Right lobe of liver (tissue), 6 donors: ENCODE data around the gene VAV3. TPM values are rescaled to one million over a fixed set of nuclear protein-coding genes. Genes with fewer than 3 reads are reported as not detected.

ENCODE experiments used
- ATAC-seq, 4 donors: fragments of 200-7000 bp; cut with Tn5 transposase; one replicate each; pipeline ENCODE4 v1.9.1; 2020; ENCODE audit warnings: mild to moderate bottlenecking in 4 of 4, moderate library complexity in 4 of 4
- DNase-seq, 3 donors: peaks; one replicate each; pipeline ENCODE4 v3.0.0-alpha.2; 2020
- H3K27ac ChIP-seq, 3 donors: fragments of 200-600 bp; one replicate each; pipeline ENCODE4 v1.8.0; 2022
- H3K27me3 ChIP-seq, 2 donors: fragments of 200-600 bp; one replicate each; pipeline ENCODE4 v1.8.0; 2022
- H3K36me3 ChIP-seq, 4 donors: fragments of 200-600 bp; sonication (generic) in 1 of 4; one replicate each; pipeline versions ENCODE4 v1.5.1 to v1.8.0; 2017 to 2022; ENCODE audit warnings: control low read depth in 1 of 4
- H3K4me1 ChIP-seq, 4 donors: fragments of 200-600 bp; sonication (generic) in 1 of 4; one replicate each; pipeline versions ENCODE4 v1.5.1 to v1.8.0; 2017 to 2022; ENCODE audit warnings: control low read depth in 1 of 4
- H3K4me3 ChIP-seq, 3 donors: fragments of 200-600 bp; one replicate each; pipeline ENCODE4 v1.8.0; 2022
- H3K9me3 ChIP-seq, 4 donors: fragments of 200-600 bp; sonication (generic) in 1 of 4; one replicate each; pipeline versions ENCODE4 v1.5.1 to v1.8.0; 2017 to 2022; ENCODE audit warnings: control low read depth in 1 of 4
- CTCF ChIP-seq, 4 donors: fragments of 200-600 bp in 3 of 4; fragments of 450-650 bp in 1 of 4; IDR thresholded peaks; one replicate each; pipeline versions ENCODE4 v1.5.1 to v1.8.0; 2016 to 2022; ENCODE audit warnings: antibody characterized with exemption in 4 of 4, mild to moderate bottlenecking in 2 of 4
- POLR2A ChIP-seq: fragments of 450-650 bp; IDR thresholded peaks from one replicate; pipeline ENCODE4 v1.6.1; 2017; ENCODE audit warnings: antibody characterized with exemption, mild to moderate bottlenecking
- WGBS: methylation state at CpG from one replicate; pipeline ENCODE4 v1.1.6; 2018; ENCODE audit warnings: low coverage, low lambda C conversion rate; ENCODE audit not compliant: insufficient coverage; ENCODE audit errors: missing lambda C conversion rate; 5-methylcytosine and 5-hydroxymethylcytosine counted together
- intact Hi-C, 2 donors: fragments of 100-400 bp; cut with DNase I; formaldehyde crosslinking; loops; one replicate each; pipeline versions ENCODE4 v1.11.2 to v1.14.1; 2022
- total RNA-seq, 6 experiments: library from RNA; depleted of rRNA in 2 of 6; stranded (reverse); fragments of >200 nt in 2 of 6; fragmentation: NEBNext Ultra II Directional in 3 of 6; extraction: Animal tissue kit (Norgen Biotek cat#: 25700) in 3 of 6; gene quantifications; one replicate each; pipeline versions ENCODE4 v1.1.0 to v1.2.4, GENCODE V29; 2016 to 2023
- donor health status: DM: no; HTN: yes; CAD: no.
- donor health status: DM: no; HTN: no; CAD: no.
- donor health status: DM: no; HTN: no; CAD: no.
- donor health status: DM: no; HTN: yes; CAD: no.
- donor health status: DM: no; HTN: yes; CAD: no.

The VAV3 gene
- total RNA-seq, 6 experiments from 2014 or later = 0.77 to 3.6 (median 1.5) TPM

DNA sequence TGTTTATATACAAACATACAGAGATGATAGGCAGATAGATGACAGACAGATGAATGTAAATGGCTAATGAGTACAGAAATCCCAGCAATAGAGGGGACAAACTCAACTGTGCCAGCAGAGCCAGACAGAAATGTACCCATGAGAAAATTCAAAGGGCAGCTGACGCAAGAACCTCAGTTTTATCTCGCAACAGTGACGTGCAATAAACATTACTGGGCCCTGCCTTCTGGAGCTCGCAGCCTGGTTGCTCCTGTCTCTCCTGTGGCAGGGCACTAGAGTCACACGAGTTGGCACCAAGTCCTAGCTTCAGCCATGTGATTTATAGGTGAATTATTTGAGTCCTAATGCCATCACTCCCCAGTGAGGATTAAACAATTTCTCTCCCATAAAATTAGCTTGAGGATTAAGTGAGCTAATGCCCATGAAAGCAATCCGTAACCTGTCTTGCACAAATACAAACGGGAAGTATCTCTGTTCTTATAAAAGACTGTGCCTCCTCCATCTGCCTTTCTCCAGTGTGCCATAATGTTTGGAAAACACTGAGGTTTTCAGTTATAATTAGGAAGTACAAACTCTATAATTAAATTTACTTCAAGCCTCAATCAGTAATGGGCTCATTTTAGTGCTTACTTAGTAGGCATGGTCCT lies 50.7 kb downstream of the VAV3 start:
- Histone ChIP-seq H3K9me3 (no peaks in the 10 kb centered on the region), H3K27ac (no peak overlapping the region), H3K36me3 (no peaks in the 10 kb centered on the region), H3K27me3 (no peaks in the 10 kb centered on the region), H3K4me3 (no peak overlapping the region), H3K4me1 (no peaks in the 10 kb centered on the region)
- ATAC-seq (no peak), DNase-seq (no peak)
- 68% methylated on average over 5 of the region's 7 CpGs for WGBS
- TF ChIP-seq CTCF (IDR thresholded peaks at IDR 0.05) (no peak), POLR2A (no peak)
- intact Hi-C loops = no loop called here

DNA sequence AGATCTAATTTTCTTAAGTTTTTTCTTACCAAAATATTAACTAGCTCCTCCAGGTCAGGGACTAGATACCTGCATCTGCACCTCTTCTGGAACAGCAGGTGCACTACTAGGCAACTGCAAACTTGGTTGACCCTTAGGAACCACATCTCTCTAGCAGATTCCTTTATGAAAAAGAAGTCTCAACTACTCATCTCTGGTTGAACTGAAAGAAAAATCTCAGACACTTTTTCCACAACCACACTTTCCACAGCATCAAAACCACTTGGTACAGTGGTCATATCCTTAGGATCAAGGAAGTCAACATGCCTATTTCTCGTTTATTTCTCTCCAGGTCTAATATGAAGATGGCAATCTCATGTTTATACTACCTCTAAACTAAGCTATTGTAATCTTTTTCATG lies 52.3 kb downstream of the VAV3 start:
- TF ChIP-seq POLR2A = no peak
- TF ChIP-seq CTCF (IDR thresholded peaks at IDR 0.05) = no peak
- intact Hi-C loops = no loop called here
- no peaks in the 10 kb centered on the region for H3K36me3 ChIP-seq
- H3K4me1 ChIP-seq = no peaks in the 10 kb centered on the region
- ATAC-seq = no peak
- H3K9me3 ChIP-seq = no peaks in the 10 kb centered on the region
- no peaks in the 10 kb centered on the region for H3K27me3 ChIP-seq
- WGBS = 27% methylated on average over 1 of the region's 1 CpG
- H3K27ac ChIP-seq = no peak overlapping the region
- no peak overlapping the region for H3K4me3 ChIP-seq
- no peak for DNase-seq

DNA sequence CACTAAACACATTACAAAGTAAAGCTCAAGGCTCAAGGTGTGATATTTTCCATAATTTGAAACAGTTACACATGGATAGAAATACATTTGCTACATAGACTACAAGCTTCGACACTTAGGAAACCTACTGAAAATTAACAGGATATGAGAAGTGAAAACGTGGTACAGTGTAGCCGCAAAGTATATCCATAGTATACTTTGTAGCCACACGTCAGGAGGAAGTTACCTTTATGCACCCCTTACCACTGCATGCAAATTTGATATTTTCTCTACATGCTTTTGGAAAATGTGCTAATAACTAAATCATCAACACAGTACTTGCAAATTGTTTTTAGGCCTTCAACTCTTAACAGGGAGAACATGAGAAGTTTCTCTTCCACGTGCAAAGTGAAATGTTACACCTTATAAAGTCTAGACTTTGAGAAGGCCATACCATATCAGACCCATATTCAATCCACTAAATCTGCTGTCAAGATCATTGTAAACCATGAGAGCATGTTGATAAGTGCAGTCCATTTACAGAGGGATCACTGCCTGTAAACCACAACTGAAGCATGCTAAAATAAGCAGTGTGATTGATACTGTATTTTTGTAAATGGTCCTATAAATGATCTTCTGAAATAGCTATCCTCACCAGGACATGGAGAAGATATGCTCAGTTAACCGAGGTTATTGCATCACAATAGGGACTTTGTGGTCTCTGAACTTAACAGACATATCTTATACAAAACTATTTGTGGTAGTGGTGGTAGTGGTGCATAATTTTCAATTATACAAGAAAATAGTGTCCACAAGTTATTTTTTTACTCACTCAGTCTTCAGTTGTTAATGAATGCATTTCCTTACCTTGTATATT lies 64.7 kb downstream of the VAV3 start:
- Histone ChIP-seq H3K4me3 (no peak overlapping the region), H3K27ac (no peak overlapping the region), H3K27me3 (no peaks in the 10 kb centered on the region), H3K9me3 (no peaks in the 10 kb centered on the region), H3K36me3 (no peaks in the 10 kb centered on the region), H3K4me1 (no peaks in the 10 kb centered on the region)
- TF ChIP-seq POLR2A (no peak), CTCF (IDR thresholded peaks at IDR 0.05) (no peak)
- ATAC-seq (no peak), DNase-seq (no peak)
- intact Hi-C loops = no loop called here
- 31% methylated on average over 6 of the region's 6 CpGs for WGBS

- no peaks in the 10 kb centered on the region for H3K9me3 ChIP-seq
- H3K4me3 ChIP-seq = no peak overlapping the region
- H3K36me3 ChIP-seq = no peaks in the 10 kb centered on the region
- no peaks in the 10 kb centered on the region for H3K4me1 ChIP-seq
- no peaks in the 10 kb centered on the region for H3K27me3 ChIP-seq
- TF ChIP-seq CTCF (IDR thresholded peaks at IDR 0.05) (no peak), POLR2A (no peak)
- WGBS = 52% methylated on average over 2 of the region's 2 CpGs
- no peak overlapping the region for H3K27ac ChIP-seq
- ATAC-seq (no peak), DNase-seq (no peak)
- intact Hi-C loops = no loop called here
Observed at GRCh38 chr1:107899655-107900054, 65.3 kb downstream of the VAV3 start.
